ENCODE measurements around the gene BDNF. TPM values are rescaled to one million over a fixed set of nuclear protein-coding genes. Genes with fewer than 3 reads are reported as not detected.

The BDNF gene
- total RNA-seq, 1 donor from 2014 or later = 1.6 TPM

- Histone ChIP-seq H3K9me3 (ENCODE audit: low read depth) (no peaks in the 10 kb centered on the region), H3K9ac (no peak overlapping the region), H3F3A (ENCODE audit: low read depth) (no peaks in the 10 kb centered on the region), H3K27ac (no peak overlapping the region), H4K20me1 (ENCODE audit: low read depth) (no peaks in the 10 kb centered on the region), H3K4me3 (no peak overlapping the region), H3K79me2 (ENCODE audit: low read depth) (no peaks in the 10 kb centered on the region), H3K36me3 (no peaks in the 10 kb centered on the region), H3K27me3 (peaks cover 18% of the 10 kb centered on the region), H2AFZ (replicated peaks) (no peak overlapping the region), H3K4me2 (no peak overlapping the region), H3K4me1 (no peaks in the 10 kb centered on the region)
- Mint-ChIP-seq H3K36me3 (no peaks in the 10 kb centered on the region), H3K4me3 (no peak overlapping the region), H3K27ac (no peak overlapping the region), H3K9me3 (no peaks in the 10 kb centered on the region), H3K27me3 (ENCODE audit: insufficient read depth, low read depth) (no peaks in the 10 kb centered on the region), H3K4me1 (no peaks in the 10 kb centered on the region)
- TF ChIP-seq CTCF (IDR thresholded peaks at IDR 0.05) (no peak), EZH2 (IDR thresholded peaks at IDR 0.05) (no peak)
- no peak for DNase-seq (ENCODE audit: low spot score)
These were observed 7.4 kb upstream of the BDNF start for GRCh38 chr11:27707676-27708075.

GRCh38 chr11:27705873-27706820, 5.9 kb upstream of the BDNF start:
- H2AFZ ChIP-seq (replicated peaks) = no peak overlapping the region
- Mint-ChIP-seq H3K27ac (no peak overlapping the region), H3K4me3 (no peak overlapping the region), H3K9me3 (no peaks in the 10 kb centered on the region), H3K27me3 (ENCODE audit: insufficient read depth, low read depth) (peaks cover 2% of the 10 kb centered on the region), H3K4me1 (peaks cover 6% of the 10 kb centered on the region), H3K36me3 (no peaks in the 10 kb centered on the region)
- peaks cover 2% of the 10 kb centered on the region for H3F3A ChIP-seq (ENCODE audit: low read depth)
- no peak overlapping the region for H3K4me2 ChIP-seq
- H3K79me2 ChIP-seq (ENCODE audit: low read depth) = no peaks in the 10 kb centered on the region
- H3K4me1 ChIP-seq = no peaks in the 10 kb centered on the region
- no peaks in the 10 kb centered on the region for H3K9me3 ChIP-seq (ENCODE audit: low read depth)
- H4K20me1 ChIP-seq (ENCODE audit: low read depth) = no peaks in the 10 kb centered on the region
- peaks cover 34% of the 10 kb centered on the region for H3K27me3 ChIP-seq
- H3K4me3 ChIP-seq = no peak overlapping the region
- no peak overlapping the region for H3K9ac ChIP-seq
- peak; percentile 62 for DNase-seq (ENCODE audit: low spot score)
- H3K36me3 ChIP-seq = no peaks in the 10 kb centered on the region
- TF ChIP-seq EZH2phosphoT487 (IDR thresholded peaks at IDR 0.05) (no peak), EZH2 (IDR thresholded peaks at IDR 0.05) (no peak), CTCF (IDR thresholded peaks at IDR 0.05) (peak; percentile 88)
- H3K27ac ChIP-seq = no peak overlapping the region

- Histone ChIP-seq H2AFZ (replicated peaks) (no peak overlapping the region), H3K4me1 (peaks cover 2% of the 10 kb centered on the region), H3F3A (ENCODE audit: low read depth) (peaks cover 11% of the 10 kb centered on the region), H3K4me2 (no peak overlapping the region), H3K9ac (no peak overlapping the region), H3K27me3 (peaks cover 53% of the 10 kb centered on the region), H3K4me3 (no peak overlapping the region), H3K79me2 (ENCODE audit: low read depth) (no peaks in the 10 kb centered on the region), H3K36me3 (no peaks in the 10 kb centered on the region), H4K20me1 (ENCODE audit: low read depth) (no peaks in the 10 kb centered on the region), H3K27ac (no peak overlapping the region), H3K9me3 (ENCODE audit: low read depth) (no peaks in the 10 kb centered on the region)
- Mint-ChIP-seq H3K27ac (no peak overlapping the region), H3K27me3 (ENCODE audit: insufficient read depth, low read depth) (peaks cover 14% of the 10 kb centered on the region), H3K4me1 (peaks cover 9% of the 10 kb centered on the region), H3K36me3 (no peaks in the 10 kb centered on the region), H3K9me3 (no peaks in the 10 kb centered on the region), H3K4me3 (no peak overlapping the region)
- no peak for TF ChIP-seq CTCF (IDR thresholded peaks at IDR 0.05)
- no peak for TF ChIP-seq EZH2 (IDR thresholded peaks at IDR 0.05)
- TF ChIP-seq EZH2phosphoT487 (IDR thresholded peaks at IDR 0.05) = no peak
- no peak for DNase-seq (ENCODE audit: low spot score)
These were observed 3.2 kb upstream of the BDNF start for GRCh38 chr11:27703481-27703880.

Measured in neural progenitor cell (in vitro differentiated cells).